ENCODE measurements around the gene FBXO30. TPM values are rescaled to one million over a fixed set of nuclear protein-coding genes. Genes with fewer than 3 reads are reported as not detected.

FBXO30 gene
- total RNA-seq, 6 experiments from 2014 or later: 2.2 to 3.2 (median 3.0) TPM

DNA sequence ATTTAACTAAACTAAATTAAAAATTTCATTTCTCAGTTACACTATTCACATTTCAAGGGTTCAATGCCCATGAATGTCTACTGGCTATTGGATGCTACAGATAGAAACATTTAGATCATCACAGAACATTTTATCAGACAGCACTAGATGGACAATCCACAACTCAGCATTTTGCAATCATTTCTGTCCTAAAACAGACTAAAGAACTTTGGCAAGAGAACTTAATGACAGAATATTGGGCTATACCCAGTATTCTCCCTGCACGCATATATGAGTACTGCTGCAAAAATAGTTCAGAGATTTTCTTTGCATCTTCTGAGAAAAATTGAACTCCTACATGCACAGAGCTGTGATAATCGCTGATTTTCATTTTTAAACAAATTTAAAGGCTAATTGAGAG is 36.1 kb upstream of the FBXO30 start:
- ATAC-seq (peak in 1 of 4 donors; percentile 18), DNase-seq (no peak)
- 77% methylated on average over 2 of the region's 2 CpGs for WGBS (ENCODE audit: insufficient coverage, low coverage, low lambda C conversion rate, missing lambda C conversion rate)
- TF ChIP-seq, protein P1, sequence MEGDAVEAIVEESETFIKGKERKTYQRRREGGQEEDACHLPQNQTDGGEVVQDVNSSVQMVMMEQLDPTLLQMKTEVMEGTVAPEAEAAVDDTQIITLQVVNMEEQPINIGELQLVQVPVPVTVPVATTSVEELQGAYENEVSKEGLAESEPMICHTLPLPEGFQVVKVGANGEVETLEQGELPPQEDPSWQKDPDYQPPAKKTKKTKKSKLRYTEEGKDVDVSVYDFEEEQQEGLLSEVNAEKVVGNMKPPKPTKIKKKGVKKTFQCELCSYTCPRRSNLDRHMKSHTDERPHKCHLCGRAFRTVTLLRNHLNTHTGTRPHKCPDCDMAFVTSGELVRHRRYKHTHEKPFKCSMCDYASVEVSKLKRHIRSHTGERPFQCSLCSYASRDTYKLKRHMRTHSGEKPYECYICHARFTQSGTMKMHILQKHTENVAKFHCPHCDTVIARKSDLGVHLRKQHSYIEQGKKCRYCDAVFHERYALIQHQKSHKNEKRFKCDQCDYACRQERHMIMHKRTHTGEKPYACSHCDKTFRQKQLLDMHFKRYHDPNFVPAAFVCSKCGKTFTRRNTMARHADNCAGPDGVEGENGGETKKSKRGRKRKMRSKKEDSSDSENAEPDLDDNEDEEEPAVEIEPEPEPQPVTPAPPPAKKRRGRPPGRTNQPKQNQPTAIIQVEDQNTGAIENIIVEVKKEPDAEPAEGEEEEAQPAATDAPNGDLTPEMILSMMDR (IDR thresholded peaks at IDR 0.05): no peak
- TF ChIP-seq POLR2A (IDR thresholded peaks at IDR 0.05): no peak
- no peaks in the 10 kb centered on the region for H3K36me3 ChIP-seq
- no peaks in the 10 kb centered on the region for H3K4me1 ChIP-seq
- H3K27me3 ChIP-seq: no peaks in the 10 kb centered on the region
- no peak overlapping the region for H3K4me3 ChIP-seq
- H3K27ac ChIP-seq: no peak overlapping the region
- intact Hi-C loops (cut with DNase I): no loop called here
- no peaks in the 10 kb centered on the region for H3K9me3 ChIP-seq

DNA sequence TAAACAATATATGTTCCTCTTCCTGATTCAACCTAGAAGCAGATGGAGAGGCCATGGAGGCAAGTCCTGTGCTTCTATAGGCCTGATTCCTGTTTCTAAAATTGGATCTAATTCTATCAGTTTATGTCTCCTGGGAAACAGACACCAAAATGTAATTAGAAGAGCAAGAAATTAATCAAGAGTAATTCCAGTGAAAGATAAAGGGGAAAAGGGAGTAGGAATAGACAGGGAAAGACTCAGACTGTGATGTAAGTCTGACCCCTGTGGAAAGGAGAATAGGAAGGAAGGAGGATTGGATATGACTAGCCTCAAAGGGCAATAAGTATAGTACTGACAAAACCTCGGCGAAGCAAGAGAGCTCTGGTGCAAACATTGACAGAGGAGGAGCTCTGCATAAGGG is 33.9 kb upstream of the FBXO30 start:
- H3K27ac ChIP-seq: no peak overlapping the region
- whole genome bisulfite sequencing (ENCODE audit: insufficient coverage, low coverage, low lambda C conversion rate, missing lambda C conversion rate): 50% methylated on average over 2 of the region's 2 CpGs
- H3K4me1 ChIP-seq: no peaks in the 10 kb centered on the region
- H3K36me3 ChIP-seq: no peaks in the 10 kb centered on the region
- no peak for TF ChIP-seq POLR2A (IDR thresholded peaks at IDR 0.05)
- TF ChIP-seq, protein P1 (IDR thresholded peaks at IDR 0.05): no peak
- no peaks in the 10 kb centered on the region for H3K9me3 ChIP-seq
- no peaks in the 10 kb centered on the region for H3K27me3 ChIP-seq
- no peak overlapping the region for H3K4me3 ChIP-seq
- intact Hi-C loops (cut with DNase I): no loop called here
- ATAC-seq (no peak), DNase-seq (no peak)

DNA sequence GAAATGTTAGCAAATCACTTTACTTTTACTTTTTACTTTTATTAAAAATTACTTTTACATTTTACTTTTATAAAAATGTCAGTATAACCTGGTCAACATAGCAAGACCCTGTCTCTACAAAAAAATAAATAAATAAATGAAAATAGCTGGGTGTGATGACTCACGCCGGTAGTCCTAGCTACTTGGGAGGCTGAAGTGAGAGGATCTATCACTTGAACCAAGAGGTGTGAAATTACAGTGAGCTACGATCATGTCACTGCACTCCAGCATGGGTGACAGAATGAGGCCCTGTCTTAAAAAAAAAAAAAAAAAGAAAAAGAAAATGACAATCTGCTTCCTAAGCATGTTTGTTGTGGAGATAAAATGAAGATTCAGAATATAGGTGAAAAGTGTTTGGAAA is 31.0 kb upstream of the FBXO30 start:
- intact Hi-C loops (cut with DNase I): no loop called here
- H3K4me3 ChIP-seq: no peak overlapping the region
- ATAC-seq: no peak
- no peaks in the 10 kb centered on the region for H3K36me3 ChIP-seq
- no peak for DNase-seq
- no peaks in the 10 kb centered on the region for H3K9me3 ChIP-seq
- no peaks in the 10 kb centered on the region for H3K27me3 ChIP-seq
- WGBS (ENCODE audit: insufficient coverage, low coverage, low lambda C conversion rate, missing lambda C conversion rate): 61% methylated on average over 3 of the region's 3 CpGs
- H3K4me1 ChIP-seq: peaks cover 0 to 9% (median 0%) of the 10 kb centered on the region in 4 donors
- TF ChIP-seq POLR2A (IDR thresholded peaks at IDR 0.05): no peak
- TF ChIP-seq, protein P1 (IDR thresholded peaks at IDR 0.05): no peak
- H3K27ac ChIP-seq: no peak overlapping the region

DNA sequence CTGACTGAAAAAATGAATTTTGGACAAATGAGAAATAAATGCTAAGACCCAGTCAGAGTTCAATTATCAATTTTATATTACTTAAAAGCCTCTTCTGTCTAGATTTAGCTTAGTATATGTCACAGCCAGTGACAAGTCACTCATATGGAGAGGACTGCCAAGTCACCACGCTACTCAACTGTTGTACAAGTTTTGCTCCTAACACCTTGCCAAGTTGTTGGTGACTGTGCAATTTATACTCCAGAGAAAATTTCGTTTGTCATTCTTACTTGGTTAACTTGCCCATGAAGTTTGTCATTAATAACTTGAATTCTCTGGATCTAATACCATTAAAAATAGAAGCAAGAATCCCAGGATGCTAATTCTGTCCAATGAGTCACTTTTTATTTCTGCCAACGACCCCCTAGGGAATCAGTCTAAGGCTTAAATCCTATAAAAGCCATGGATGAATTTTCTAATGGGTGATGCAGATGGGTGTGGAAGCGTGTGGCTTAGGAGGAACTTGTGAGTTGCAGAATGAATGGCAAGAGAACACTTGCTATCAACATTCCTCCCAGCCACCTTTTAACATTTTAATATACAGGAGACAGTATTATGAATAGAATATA is 30.4 kb upstream of the FBXO30 start:
- ATAC-seq (no peak), DNase-seq (no peak)
- H3K36me3 ChIP-seq: no peaks in the 10 kb centered on the region
- H3K9me3 ChIP-seq: no peaks in the 10 kb centered on the region
- 78% methylated on average over 4 of the region's 4 CpGs for WGBS (ENCODE audit: insufficient coverage, low coverage, low lambda C conversion rate, missing lambda C conversion rate)
- peaks cover 0 to 9% (median 0%) of the 10 kb centered on the region in 4 donors for H3K4me1 ChIP-seq
- no peaks in the 10 kb centered on the region for H3K27me3 ChIP-seq
- H3K27ac ChIP-seq: no peak overlapping the region
- TF ChIP-seq, protein P1 (IDR thresholded peaks at IDR 0.05): no peak
- TF ChIP-seq POLR2A (IDR thresholded peaks at IDR 0.05): no peak
- no peak overlapping the region for H3K4me3 ChIP-seq
- intact Hi-C loops (cut with DNase I): no loop called here
